Loucy (cell line): Measurements from ENCODE around the gene GMCL2.

ENCODE experiments used
- H2AFZ ChIP-seq: fragments of 200-600 bp; sonication (generic); 2 replicates; pipeline ENCODE4 v1.6.0; 2016; ENCODE audit warnings: antibody characterized with exemption, mild to moderate bottlenecking, low read length, moderate library complexity
- H3F3A ChIP-seq: fragments of 200-600 bp; 2 replicates; pipeline ENCODE4 v1.6.0; 2016; ENCODE audit warnings: antibody characterized with exemption, low read depth, mild to moderate bottlenecking
- H3K27me3 ChIP-seq: fragments of 200-600 bp; sonication (generic); 2 replicates; pipeline ENCODE4 v1.6.1; 2014; ENCODE audit warnings: low read length, mild to moderate bottlenecking; ENCODE audit not compliant: insufficient read depth, poor library complexity, severe bottlenecking
- H3K36me3 ChIP-seq: fragments of 200-600 bp; sonication (generic); 2 replicates; pipeline ENCODE4 v1.6.1; 2016; ENCODE audit warnings: low read length; ENCODE audit not compliant: insufficient read depth
- H3K4me1 ChIP-seq: fragments of 200-600 bp; sonication (generic); 2 replicates; pipeline ENCODE4 v1.5.1; 2014; ENCODE audit warnings: low read length, mild to moderate bottlenecking; ENCODE audit not compliant: insufficient read depth, poor library complexity, severe bottlenecking
- H3K4me2 ChIP-seq: fragments of 200-600 bp; sonication (generic); 2 replicates; pipeline ENCODE4 v1.6.0; 2014; ENCODE audit warnings: antibody characterized with exemption, low read length, low read depth, mild to moderate bottlenecking; ENCODE audit not compliant: poor library complexity, severe bottlenecking
- H3K4me3 ChIP-seq: fragments of 200-600 bp; sonication (generic); 2 replicates; pipeline ENCODE4 v1.5.1; 2014; ENCODE audit warnings: low read length, mild to moderate bottlenecking, mixed read lengths; ENCODE audit not compliant: poor library complexity, severe bottlenecking
- H3K79me2 ChIP-seq: fragments of 200-600 bp; sonication (generic); 2 replicates; pipeline ENCODE4 v1.6.1; 2014; ENCODE audit warnings: low read length; ENCODE audit not compliant: insufficient read depth
- H3K9ac ChIP-seq: fragments of 200-600 bp; sonication (generic); 2 replicates; pipeline ENCODE4 v1.6.0; 2014; ENCODE audit warnings: mild to moderate bottlenecking, low read depth, low read length, moderate library complexity; ENCODE audit not compliant: poor library complexity, severe bottlenecking
- H3K9me2 ChIP-seq: fragments of 200-600 bp; sonication (generic); replicated peaks from 2 replicates; pipeline ENCODE4 v1.6.1; 2016; ENCODE audit warnings: low read depth, low read length, mixed read lengths
- H3K9me3 ChIP-seq: fragments of 200-600 bp; sonication (generic); 2 replicates; pipeline ENCODE4 v1.6.1; 2014; ENCODE audit warnings: mild to moderate bottlenecking, antibody characterized with exemption, low read length, low read depth; ENCODE audit not compliant: insufficient read depth
- H4K20me1 ChIP-seq: fragments of 200-600 bp; sonication (generic); 2 replicates; pipeline ENCODE4 v1.6.0; 2014; ENCODE audit warnings: antibody characterized with exemption, low read length, mild to moderate bottlenecking; ENCODE audit not compliant: insufficient read depth, poor library complexity, severe bottlenecking
- CTCF ChIP-seq: fragments of 200-600 bp; sonication (generic); conservative IDR thresholded peaks from 2 replicates; pipeline ENCODE4 v1.5.1; 2014; ENCODE audit warnings: mild to moderate bottlenecking, antibody characterized with exemption, low read length
- EZH2phosphoT487 ChIP-seq: fragments of 200-600 bp; IDR thresholded peaks from 2 replicates; pipeline ENCODE4 v1.6.1; 2018; ENCODE audit warnings: antibody characterized with exemption, mild to moderate bottlenecking, moderate library complexity, borderline replicate concordance

Gene GMCL2

GRCh38 chr5:178218827-178219226 is 31.7 kb upstream of the GMCL2 start:
- no peaks in the 10 kb centered on the region for H3F3A ChIP-seq
- no peaks in the 10 kb centered on the region for H3K79me2 ChIP-seq
- H3K9me3 ChIP-seq, result no peaks in the 10 kb centered on the region
- H3K27me3 ChIP-seq, result no peaks in the 10 kb centered on the region
- H3K36me3 ChIP-seq, result peaks cover 11% of the 10 kb centered on the region; the same call in 1 of the 2 replicates
- H4K20me1 ChIP-seq, result no peaks in the 10 kb centered on the region
- no peak overlapping the region for H3K4me3 ChIP-seq
- H3K9me2 ChIP-seq, result no peaks in the 10 kb centered on the region
- no peak overlapping the region for H3K9ac ChIP-seq
- H3K4me2 ChIP-seq, result no peak overlapping the region
- H3K4me1 ChIP-seq, result no peaks in the 10 kb centered on the region
- TF ChIP-seq CTCF, result no peak
- no peak overlapping the region for H2AFZ ChIP-seq

- H3K27me3 ChIP-seq, result no peaks in the 10 kb centered on the region
- H3K9me2 ChIP-seq, result no peaks in the 10 kb centered on the region
- H3K9me3 ChIP-seq, result no peaks in the 10 kb centered on the region
- H3K9ac ChIP-seq, result no peak overlapping the region
- H3K4me1 ChIP-seq, result no peaks in the 10 kb centered on the region
- no peak overlapping the region for H3K4me2 ChIP-seq
- H3K36me3 ChIP-seq, result peaks cover 16% of the 10 kb centered on the region; the same call in 1 of the 2 replicates
- TF ChIP-seq EZH2phosphoT487, result no peak
- TF ChIP-seq CTCF, result no peak
- no peak overlapping the region for H2AFZ ChIP-seq
- no peak overlapping the region for H3K4me3 ChIP-seq
- H3F3A ChIP-seq, result no peaks in the 10 kb centered on the region
- H3K79me2 ChIP-seq, result no peaks in the 10 kb centered on the region
- no peaks in the 10 kb centered on the region for H4K20me1 ChIP-seq
Observed at GRCh38 chr5:178218237-178218776, 31.1 kb upstream of the GMCL2 start.

- no peak for TF ChIP-seq CTCF
- Histone ChIP-seq H4K20me1 (peaks cover 4% of the 10 kb centered on the region), H3K27me3 (no peaks in the 10 kb centered on the region), H3K9ac (no peak overlapping the region), H3K4me3 (no peak overlapping the region), H3K79me2 (no peaks in the 10 kb centered on the region), H3K9me3 (no peaks in the 10 kb centered on the region), H2AFZ (no peak overlapping the region), H3K4me2 (no peak overlapping the region), H3K36me3 (peaks cover 32% of the 10 kb centered on the region; the same call in 1 of the 2 replicates), H3K9me2 (no peaks in the 10 kb centered on the region), H3K4me1 (no peaks in the 10 kb centered on the region), H3F3A (no peaks in the 10 kb centered on the region)
Observed at GRCh38 chr5:178216779-178217178, 29.6 kb upstream of the GMCL2 start.
